Kidney (tissue), 22 donors: ENCODE data around the gene ZNF518B. TPM values are rescaled to one million over a fixed set of nuclear protein-coding genes. Genes with fewer than 3 reads are reported as not detected.

Experiments
- DNase-seq, 5 donors: peaks; one replicate each; pipeline ENCODE4 v3.0.0-alpha.2; 2013 to 2020
- FAIRE-seq: peaks from 2 replicates; lab custom pipeline; 2012; peaks lifted over from hg19 to GRCh38; lab: Jason Lieb, UNC
- H3K27ac ChIP-seq, 2 donors: one replicate each; pipeline ENCODE4 v1.7.0; 2013; ENCODE audit warnings: low read depth in 2 of 2, low read length in 2 of 2, inconsistent platforms in 1 of 2
- H3K27me3 ChIP-seq: one replicate; pipeline ENCODE4 v1.7.1; 2013; ENCODE audit warnings: low read length, inconsistent platforms; ENCODE audit not compliant: control insufficient read depth, insufficient read depth
- H3K36me3 ChIP-seq, 3 donors: one replicate each; pipeline versions ENCODE4 v1.7.0 to v1.7.1; 2013; ENCODE audit warnings: low read length in 3 of 3, control low read depth in 1 of 3, inconsistent platforms in 1 of 3; ENCODE audit not compliant: insufficient read depth in 3 of 3, control insufficient read depth in 2 of 3
- H3K4me1 ChIP-seq, 3 donors: one replicate each; pipeline versions ENCODE4 v1.7.0 to v1.7.1; 2013; ENCODE audit warnings: low read length in 3 of 3, inconsistent platforms in 1 of 3, low read depth in 1 of 3; ENCODE audit not compliant: control insufficient read depth in 2 of 3, insufficient read depth in 2 of 3
- H3K4me3 ChIP-seq, 3 donors: one replicate each; pipeline versions ENCODE4 v1.7.0 to v1.8.1; 2013; ENCODE audit warnings: low read length in 3 of 3, control low read depth in 1 of 3, inconsistent platforms in 1 of 3
- H3K9ac ChIP-seq, 3 donors: one replicate each; pipeline versions ENCODE4 v1.7.0 to v1.7.1; 2013; ENCODE audit warnings: low read length in 3 of 3, control low read depth in 1 of 3, inconsistent platforms in 1 of 3
- H3K9me3 ChIP-seq, 3 donors: one replicate each; pipeline versions ENCODE4 v1.7.0 to v1.7.1; 2013; ENCODE audit warnings: low read length in 3 of 3, control low read depth in 1 of 3, inconsistent platforms in 1 of 3; ENCODE audit not compliant: control insufficient read depth in 2 of 3, insufficient read depth in 1 of 3
- intact Hi-C: fragments of 100-400 bp; cut with DNase I; formaldehyde crosslinking; loops from one replicate; pipeline ENCODE4 v1.11.1; 2022
- long read RNA-seq, 10 donors: library from polyadenylated mRNA in 1 of 10; unstranded in 1 of 10; transcript quantifications; one replicate each; pipeline ENCODE4 v2.0.0 and lab custom pipeline, GENCODE V29; 2021 to 2026
- polyA plus RNA-seq: library from polyadenylated mRNA; stranded (reverse); fragments of 350-450 nt; fragmentation: Illumina TruSeq; extraction: RNeasy Lipid Tissue Mini Kit (QIAGEN cat#74804); gene quantifications from one replicate; pipeline ENCODE4 v1.2.3, GENCODE V29; 2014; ENCODE audit warnings: low read depth, low replicate concordance; ENCODE audit not compliant: insufficient read depth
- total RNA-seq: library from RNA; stranded (reverse); fragmentation: NEBNext Ultra II Directional; extraction: Animal tissue kit (Norgen Biotek cat#: 25700); gene quantifications from one replicate; pipeline ENCODE4 v1.2.1, GENCODE V29; 2021
- TF ChIP-seq, protein P1 (sequence below): IDR thresholded peaks from 3 replicates; pipeline ENCODE4 v1.5.1; 2012; ENCODE audit warnings: mild to moderate bottlenecking, moderate library complexity, borderline replicate concordance; ENCODE audit not compliant: insufficient read depth; ENCODE audit errors: extremely low read depth
- donor health status: control.
- donor health status: control.
- donor health status: control.
- donor health status: control.
- donor health status: control.
- donor health status: DM: yes; HTN: yes; CAD: no.
- donor health status: Normal renal cell carcinoma (clear cell type).

The ZNF518B gene, protein sequence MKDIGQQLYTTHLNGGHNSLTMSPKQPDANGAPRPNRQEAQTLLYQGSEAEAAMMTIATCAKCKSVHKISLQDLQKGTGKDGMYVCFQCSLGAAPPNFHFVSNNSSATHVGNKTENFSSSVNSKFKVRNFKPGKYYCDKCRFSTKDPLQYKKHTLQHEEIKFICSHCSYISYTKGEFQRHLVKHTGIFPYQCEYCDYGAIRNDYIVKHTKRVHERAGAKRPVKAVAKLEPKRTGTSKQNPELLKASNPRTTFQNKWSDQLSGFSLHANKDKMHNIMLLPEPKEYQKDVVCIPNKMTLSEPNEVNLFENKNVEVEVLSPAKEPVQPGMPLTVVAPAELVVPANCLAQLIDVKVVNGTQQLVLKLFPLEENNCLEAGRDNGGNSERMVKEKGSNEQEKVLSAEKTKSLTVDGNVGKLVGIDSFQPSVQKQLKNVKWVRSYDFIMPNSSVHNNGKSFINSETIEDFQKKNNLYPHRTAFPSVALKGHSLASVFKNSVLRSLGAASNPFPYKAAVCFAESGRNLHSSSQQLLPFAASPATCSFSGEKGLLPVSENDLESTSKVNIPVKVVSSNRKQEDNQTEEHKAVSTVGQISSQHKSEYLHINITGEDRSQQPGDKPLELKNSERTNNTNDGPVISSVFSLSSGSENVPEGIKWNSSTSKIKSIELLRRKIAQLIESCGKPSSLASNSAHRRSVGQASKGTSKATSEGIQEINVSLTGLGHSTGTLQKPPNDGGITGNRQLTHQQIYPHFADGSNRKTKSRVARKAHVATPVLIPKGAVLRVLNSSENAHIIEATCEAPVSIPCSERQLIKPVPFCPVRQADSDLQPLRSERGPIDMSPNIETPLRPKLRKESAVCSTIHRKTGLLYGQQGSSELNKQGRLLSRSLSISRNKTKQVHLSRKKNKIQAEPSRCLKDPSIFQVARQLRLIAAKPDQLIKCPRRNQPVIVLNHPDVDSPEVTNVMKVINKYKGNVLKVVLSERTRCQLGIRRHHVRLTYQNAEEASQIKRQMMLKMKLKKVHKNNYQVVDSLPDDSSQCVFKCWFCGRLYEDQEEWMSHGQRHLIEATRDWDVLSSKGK
- total RNA-seq (19.7 TPM), polyA plus RNA-seq (3.7 TPM)
- long read RNA-seq, donor 1, full-length matches to known transcripts = 7 of 7 reads
- long read RNA-seq, donor 1, partial matches to known transcripts = 0 of 7 reads
- long read RNA-seq, donor 1, other reads (novel, unspliced or antisense) = 0 of 7 reads
- long read RNA-seq, donor 2, full-length matches to known transcripts = 7 of 7 reads
- long read RNA-seq, donor 2, partial matches to known transcripts = 0 of 7 reads
- long read RNA-seq, donor 2, other reads (novel, unspliced or antisense) = 0 of 7 reads
- long read RNA-seq, donor 3, full-length matches to known transcripts = 8 of 8 reads
- long read RNA-seq, donor 3, partial matches to known transcripts = 0 of 8 reads
- long read RNA-seq, donor 3, other reads (novel, unspliced or antisense) = 0 of 8 reads
- long read RNA-seq, donor 4, full-length matches to known transcripts = 3 of 3 reads
- long read RNA-seq, donor 4, partial matches to known transcripts = 0 of 3 reads
- long read RNA-seq, donor 4, other reads (novel, unspliced or antisense) = 0 of 3 reads
- long read RNA-seq, donor 5 = 0 reads
- long read RNA-seq, donor 6, full-length matches to known transcripts = 6 of 6 reads
- long read RNA-seq, donor 6, partial matches to known transcripts = 0 of 6 reads
- long read RNA-seq, donor 6, other reads (novel, unspliced or antisense) = 0 of 6 reads
- long read RNA-seq, donor 7, full-length matches to known transcripts = 11 of 17 reads
- long read RNA-seq, donor 7, partial matches to known transcripts = 0 of 17 reads
- long read RNA-seq, donor 7, other reads (novel, unspliced or antisense) = 6 of 17 reads
- long read RNA-seq, donor 8, full-length matches to known transcripts = 9 of 9 reads
- long read RNA-seq, donor 8, partial matches to known transcripts = 0 of 9 reads
- long read RNA-seq, donor 8, other reads (novel, unspliced or antisense) = 0 of 9 reads
- long read RNA-seq, donor 9, full-length matches to known transcripts = 6 of 6 reads
- long read RNA-seq, donor 9, partial matches to known transcripts = 0 of 6 reads
- long read RNA-seq, donor 9, other reads (novel, unspliced or antisense) = 0 of 6 reads
- long read RNA-seq, donor 10, full-length matches to known transcripts = 4 of 4 reads
- long read RNA-seq, donor 10, partial matches to known transcripts = 0 of 4 reads
- long read RNA-seq, donor 10, other reads (novel, unspliced or antisense) = 0 of 4 reads

DNA sequence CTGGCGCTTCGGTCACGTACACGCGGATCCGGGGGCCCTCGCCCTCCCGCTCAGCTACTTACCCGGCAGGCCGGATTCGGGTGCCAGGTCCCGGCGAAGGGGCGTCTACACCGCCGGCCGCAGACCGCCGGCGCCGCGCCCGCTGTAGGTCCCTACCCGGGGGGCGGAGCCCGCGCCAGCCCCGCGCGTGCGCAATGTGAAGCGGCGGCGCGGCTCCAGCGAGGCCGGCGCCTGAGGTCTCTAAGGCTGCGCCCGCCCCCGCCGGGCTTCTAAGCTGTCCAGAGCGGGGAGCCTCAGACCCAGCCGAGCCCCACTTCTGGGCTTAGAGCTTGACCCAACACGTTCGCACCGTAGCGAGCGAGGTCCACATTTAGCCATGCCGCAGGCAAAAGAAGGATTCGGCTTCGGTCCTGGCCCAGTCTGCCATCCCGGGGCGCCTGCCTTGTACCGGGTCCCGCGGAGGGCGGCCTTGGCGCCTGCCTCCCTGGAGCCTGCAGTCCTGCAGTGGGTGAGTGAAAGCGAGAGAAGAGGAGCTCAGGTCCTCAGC is at the start of gene ZNF518B:
TSS of gene ZNF518B (minus strand) at position 172 of the 547 bp plus-strand sequence. CDS start 11,098 bp downstream, outside the sequence.
- Histone ChIP-seq H3K27me3 (peaks cover 6% of the 10 kb centered on the region), H3K27ac (no peak within 1 kb of the TSS), H3K9ac (peak within 1 kb of the TSS in 2 of 3 donors; percentile 42 to 46), H3K36me3 (peaks cover 0 to 4% (median 0%) of the 10 kb centered on the region in 3 donors), H3K4me1 (peaks cover 0 to 8% (median 5%) of the 10 kb centered on the region in 3 donors), H3K4me3 (peak within 1 kb of the TSS; percentile 45 to 66 (median 62)), H3K9me3 (no peaks in the 10 kb centered on the region)
- intact Hi-C loops = no loop called here
- DNase-seq (peak; percentile 73 to 92 (median 85)), FAIRE-seq (no peak)
- TF ChIP-seq, protein P1, sequence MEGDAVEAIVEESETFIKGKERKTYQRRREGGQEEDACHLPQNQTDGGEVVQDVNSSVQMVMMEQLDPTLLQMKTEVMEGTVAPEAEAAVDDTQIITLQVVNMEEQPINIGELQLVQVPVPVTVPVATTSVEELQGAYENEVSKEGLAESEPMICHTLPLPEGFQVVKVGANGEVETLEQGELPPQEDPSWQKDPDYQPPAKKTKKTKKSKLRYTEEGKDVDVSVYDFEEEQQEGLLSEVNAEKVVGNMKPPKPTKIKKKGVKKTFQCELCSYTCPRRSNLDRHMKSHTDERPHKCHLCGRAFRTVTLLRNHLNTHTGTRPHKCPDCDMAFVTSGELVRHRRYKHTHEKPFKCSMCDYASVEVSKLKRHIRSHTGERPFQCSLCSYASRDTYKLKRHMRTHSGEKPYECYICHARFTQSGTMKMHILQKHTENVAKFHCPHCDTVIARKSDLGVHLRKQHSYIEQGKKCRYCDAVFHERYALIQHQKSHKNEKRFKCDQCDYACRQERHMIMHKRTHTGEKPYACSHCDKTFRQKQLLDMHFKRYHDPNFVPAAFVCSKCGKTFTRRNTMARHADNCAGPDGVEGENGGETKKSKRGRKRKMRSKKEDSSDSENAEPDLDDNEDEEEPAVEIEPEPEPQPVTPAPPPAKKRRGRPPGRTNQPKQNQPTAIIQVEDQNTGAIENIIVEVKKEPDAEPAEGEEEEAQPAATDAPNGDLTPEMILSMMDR = no peak

- DNase-seq (no peak), FAIRE-seq (no peak)
- Histone ChIP-seq H3K4me1 (no peaks in the 10 kb centered on the region), H3K4me3 (no peak overlapping the region), H3K9me3 (no peaks in the 10 kb centered on the region), H3K27me3 (no peaks in the 10 kb centered on the region), H3K36me3 (no peaks in the 10 kb centered on the region), H3K27ac (no peak overlapping the region), H3K9ac (no peak overlapping the region)
- TF ChIP-seq, protein P1 = no peak
- intact Hi-C loops = no loop called here
Observed at GRCh38 chr4:10506077-10506476, 48.9 kb upstream of the ZNF518B start.
